ENCODE results near the gene LOC101059915.

- TF ChIP-seq ZSCAN30 (tag by site-specific recombination; IDR thresholded peaks at IDR 0.05) (no peak), ZBTB21 (tag by site-specific recombination; IDR thresholded peaks at IDR 0.05) (no peak), CTCF (tag by site-specific recombination; IDR thresholded peaks at IDR 0.05) (peak; percentile 29; the same call in 1 of the 2 replicates), ZNF561 (tag by site-specific recombination; IDR thresholded peaks at IDR 0.05; ENCODE audit: borderline replicate concordance) (no peak), ZBTB26 (tag by site-specific recombination; optimal IDR thresholded peaks at IDR 0.05) (no peak), ZNF426 (tag by site-specific recombination; IDR thresholded peaks at IDR 0.05) (no peak), ZNF292 (tag by site-specific recombination; IDR thresholded peaks at IDR 0.05; ENCODE audit: borderline replicate concordance, low read depth) (no peak)
Observed at GRCh38 chrX:71622576-71623450, 44.5 kb upstream of the LOC101059915 start.

Data from HEK293 (cell line).